AG04450 (cell line): ENCODE measurements around the gene BTNL8. TPM values are rescaled to one million over a fixed set of nuclear protein-coding genes. Genes with fewer than 3 reads are reported as not detected.
"Not testable (repeated sequence)": the region's sequence is repeated elsewhere in the genome, so short reads cannot be mapped to it uniquely, and the experiment has no call there.

ENCODE experiments used
- CTCF ChIA-PET: fragments of 300-600, 350-600 bp; formaldehyde crosslinking; extraction: SDS; loops from one replicate; lab custom pipeline; 2022; ENCODE audit warnings: antibody characterized with exemption, inconsistent platforms; lab: Charles Lee
- POLR2A ChIA-PET: fragments of 350-600 bp; formaldehyde crosslinking; extraction: SDS; loops from one replicate; lab custom pipeline; 2021; ENCODE audit warnings: antibody characterized with exemption, inconsistent platforms; lab: Yijun Ruan, JAX
- DNase-seq: peaks from one replicate; pipeline ENCODE4 v3.0.0-alpha.2; 2011; ENCODE audit warnings: low read depth, low spot score
- H3K27ac ChIP-seq: one replicate; pipeline ENCODE4 v1.5.1; 2012; ENCODE audit warnings: low read depth, low read length, control low read depth
- H3K27me3 ChIP-seq: one replicate; pipeline ENCODE4 v1.6.0; 2012; ENCODE audit warnings: low read length; ENCODE audit not compliant: control insufficient read depth, insufficient read depth
- H3K4me3 ChIP-seq: 2 replicates; pipeline ENCODE4 v1.5.1; 2011; ENCODE audit warnings: mild to moderate bottlenecking, low read depth, low read length, control low read depth
- H3K9me3 ChIP-seq: 2 replicates; pipeline ENCODE4 v1.5.1; 2012; ENCODE audit warnings: low read length; ENCODE audit not compliant: control insufficient read depth, insufficient read depth
- CTCF ChIP-seq: IDR thresholded peaks from 2 replicates; pipeline ENCODE4 v1.5.1; 2011; ENCODE audit warnings: low read depth, low read length, control low read depth, inconsistent platforms
- polyA plus RNA-seq: library from polyadenylated mRNA; depleted of rRNA; stranded (reverse); fragments of >200 nt; gene quantifications from 2 replicates; pipeline ENCODE4 v1.2.3, GENCODE V29; 2011

BTNL8 gene
- polyA plus RNA-seq, 1 experiment, result not detected

GRCh38 chr5:180873615-180874520 is 25.1 kb upstream of the BTNL8 start:
- TF ChIP-seq CTCF, result no peak
- POLR2A ChIA-PET, result no interaction called here
- H3K27me3 ChIP-seq, result peaks cover 3% of the 10 kb centered on the region
- CTCF ChIA-PET, result interaction anchor here (1.1 kb wide), 1 partner anchor 11 kb away, joined by 4 read pairs; no protein-coding TSS in a partner anchor
- DNase-seq, result no peak
- no peak overlapping the region for H3K4me3 ChIP-seq
- H3K9me3 ChIP-seq, result no peaks in the 10 kb centered on the region
- H3K27ac ChIP-seq, result no peak overlapping the region

- no peak for TF ChIP-seq CTCF
- Histone ChIP-seq H3K9me3 (no peaks in the 10 kb centered on the region), H3K27ac (no peak overlapping the region), H3K4me3 (no peak overlapping the region), H3K27me3 (peaks cover 3% of the 10 kb centered on the region)
- POLR2A ChIA-PET, result no interaction called here
- CTCF ChIA-PET, result interaction anchor here (1.1 kb wide), 1 partner anchor 12 kb away, joined by 4 read pairs; no protein-coding TSS in a partner anchor
- DNase-seq, result no peak
Observed at GRCh38 chr5:180874804-180875582, 24.0 kb upstream of the BTNL8 start.

- no peak overlapping the region for H3K4me3 ChIP-seq
- ChIA-PET CTCF (no interaction called here), POLR2A (interaction anchor here (0.7 kb wide), 1 partner anchor 80 kb away, joined by 8 read pairs; no protein-coding TSS in a partner anchor)
Observed at GRCh38 chr5:180875860-180876426, 23.0 kb upstream of the BTNL8 start.

GRCh38 chr5:180885845-180886529 is 13.0 kb upstream of the BTNL8 start:
- DNase-seq, POLR2A ChIA-PET, CTCF ChIA-PET, H3K9me3 ChIP-seq, H3K4me3 ChIP-seq, H3K27me3 ChIP-seq, H3K27ac ChIP-seq: not testable (repeated sequence)

More at GRCh38 chr5:180875860-180876426, 23.0 kb upstream of the BTNL8 start:
- DNase-seq, result no peak
- Histone ChIP-seq H3K27me3 (peaks cover 2% of the 10 kb centered on the region), H3K27ac (no peak overlapping the region), H3K9me3 (no peaks in the 10 kb centered on the region)
- no peak for TF ChIP-seq CTCF

- ChIA-PET CTCF (no interaction called here), POLR2A (no interaction called here)
- no peak overlapping the region for H3K4me3 ChIP-seq
Observed at GRCh38 chr5:180889381-180889780, 9.6 kb upstream of the BTNL8 start.

GRCh38 chr5:180895330-180895729 is 3.6 kb upstream of the BTNL8 start:
- H3K9me3 ChIP-seq, H3K27ac ChIP-seq, H3K4me3 ChIP-seq, H3K27me3 ChIP-seq, CTCF ChIA-PET, POLR2A ChIA-PET, DNase-seq: not testable (repeated sequence)

More at GRCh38 chr5:180889381-180889780, 9.6 kb upstream of the BTNL8 start:
- no peaks in the 10 kb centered on the region for H3K27me3 ChIP-seq
- H3K27ac ChIP-seq, result no peak overlapping the region
- no peak for DNase-seq
- H3K9me3 ChIP-seq, result no peaks in the 10 kb centered on the region
- TF ChIP-seq CTCF, result no peak
